PC-9 (cell line): ENCODE measurements around the gene KLHL8.

ENCODE experiments used
- EZH2 ChIP-seq: fragments of 200-600 bp; sonication (generic); IDR thresholded peaks from 2 replicates; pipeline ENCODE4 v1.8.0; 2017; ENCODE audit warnings: antibody characterized with exemption, low read depth
- TF ChIP-seq, protein P1 (sequence below): fragments of 200-600 bp; sonication (generic); conservative IDR thresholded peaks from 2 replicates; pipeline ENCODE4 v1.6.1; 2017; ENCODE audit warnings: mixed run types, antibody characterized with exemption, mild to moderate bottlenecking, moderate library complexity

GRCh38 chr4:87193958-87194675, 26.3 kb downstream of the KLHL8 start:
- TF ChIP-seq, protein P1, sequence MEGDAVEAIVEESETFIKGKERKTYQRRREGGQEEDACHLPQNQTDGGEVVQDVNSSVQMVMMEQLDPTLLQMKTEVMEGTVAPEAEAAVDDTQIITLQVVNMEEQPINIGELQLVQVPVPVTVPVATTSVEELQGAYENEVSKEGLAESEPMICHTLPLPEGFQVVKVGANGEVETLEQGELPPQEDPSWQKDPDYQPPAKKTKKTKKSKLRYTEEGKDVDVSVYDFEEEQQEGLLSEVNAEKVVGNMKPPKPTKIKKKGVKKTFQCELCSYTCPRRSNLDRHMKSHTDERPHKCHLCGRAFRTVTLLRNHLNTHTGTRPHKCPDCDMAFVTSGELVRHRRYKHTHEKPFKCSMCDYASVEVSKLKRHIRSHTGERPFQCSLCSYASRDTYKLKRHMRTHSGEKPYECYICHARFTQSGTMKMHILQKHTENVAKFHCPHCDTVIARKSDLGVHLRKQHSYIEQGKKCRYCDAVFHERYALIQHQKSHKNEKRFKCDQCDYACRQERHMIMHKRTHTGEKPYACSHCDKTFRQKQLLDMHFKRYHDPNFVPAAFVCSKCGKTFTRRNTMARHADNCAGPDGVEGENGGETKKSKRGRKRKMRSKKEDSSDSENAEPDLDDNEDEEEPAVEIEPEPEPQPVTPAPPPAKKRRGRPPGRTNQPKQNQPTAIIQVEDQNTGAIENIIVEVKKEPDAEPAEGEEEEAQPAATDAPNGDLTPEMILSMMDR = no peak
- TF ChIP-seq EZH2 = no peak
